Liver (tissue), 9 donors: ENCODE measurements around the gene NUDT22. TPM values are rescaled to one million over a fixed set of nuclear protein-coding genes. Genes with fewer than 3 reads are reported as not detected.

Experiments
- DNase-seq: peaks from one replicate; pipeline ENCODE4 v3.0.0-alpha.2; 2017; ENCODE audit warnings: low spot score
- H3K27ac ChIP-seq, 2 donors: one replicate each; pipeline ENCODE4 v1.7.0; 2013; ENCODE audit warnings: inconsistent platforms in 2 of 2, low read length in 2 of 2, control low read depth in 1 of 2, low read depth in 1 of 2, mild to moderate bottlenecking in 1 of 2
- H3K27me3 ChIP-seq, 4 donors: one replicate each; pipeline versions ENCODE4 v1.6.1 to v1.7.0; 2013; ENCODE audit warnings: low read length in 3 of 4, inconsistent platforms in 1 of 4, mild to moderate bottlenecking in 1 of 4, moderate library complexity in 1 of 4; ENCODE audit not compliant: control insufficient read depth in 4 of 4, insufficient read depth in 4 of 4
- H3K36me3 ChIP-seq, 4 donors: one replicate each; pipeline versions ENCODE4 v1.6.1 to v1.7.0; 2013; ENCODE audit warnings: low read length in 3 of 4, mild to moderate bottlenecking in 3 of 4, low read depth in 1 of 4, moderate library complexity in 1 of 4; ENCODE audit not compliant: control insufficient read depth in 4 of 4, insufficient read depth in 3 of 4
- H3K4me1 ChIP-seq, 4 donors: one replicate each; pipeline versions ENCODE4 v1.6.1 to v1.7.0; 2013; ENCODE audit warnings: low read length in 3 of 4, mild to moderate bottlenecking in 3 of 4, moderate library complexity in 1 of 4; ENCODE audit not compliant: control insufficient read depth in 4 of 4, insufficient read depth in 4 of 4
- H3K4me3 ChIP-seq, 3 donors: one replicate each; pipeline versions ENCODE4 v1.6.1 to v1.7.0; 2013; ENCODE audit warnings: low read length in 3 of 3, control low read depth in 1 of 3, low read depth in 1 of 3, mild to moderate bottlenecking in 1 of 3
- H3K9ac ChIP-seq, 2 donors: one replicate each; pipeline ENCODE4 v1.7.0; 2013; ENCODE audit warnings: low read length in 2 of 2, mild to moderate bottlenecking in 2 of 2, moderate library complexity in 2 of 2, control low read depth in 1 of 2, low read depth in 1 of 2
- H3K9me3 ChIP-seq, 4 donors: one replicate each; pipeline versions ENCODE4 v1.6.1 to v1.7.0; 2013; ENCODE audit warnings: low read length in 3 of 4; ENCODE audit not compliant: control insufficient read depth in 4 of 4
- ATF3 ChIP-seq: IDR thresholded peaks from 2 replicates; pipeline ENCODE4 v1.6.1; 2016; ENCODE audit warnings: antibody characterized with exemption
- CTCF ChIP-seq: fragments of 150-350 bp; IDR thresholded peaks from 2 replicates; pipeline ENCODE4 v1.5.1; 2017; ENCODE audit warnings: improper control_type of control experiment, low read depth, low read length; ENCODE audit not compliant: missing input control
- EGR1 ChIP-seq, 2 donors: IDR thresholded peaks; 2 replicates each; pipeline ENCODE4 v1.6.1; 2016 to 2018; ENCODE audit warnings: antibody characterized with exemption in 2 of 2, low read depth in 2 of 2
- FOXA1 ChIP-seq: IDR thresholded peaks from 2 replicates; pipeline ENCODE4 v1.6.1; 2016; ENCODE audit warnings: antibody characterized with exemption
- FOXA2 ChIP-seq: IDR thresholded peaks from 2 replicates; pipeline ENCODE4 v1.6.1; 2016; ENCODE audit warnings: antibody characterized with exemption
- GABPA ChIP-seq, 2 donors: IDR thresholded peaks in 1 of 2; conservative IDR thresholded peaks in 1 of 2; 2 replicates each; pipeline ENCODE4 v1.6.1; 2016; ENCODE audit warnings: antibody characterized with exemption in 2 of 2, mild to moderate bottlenecking in 1 of 2, moderate library complexity in 1 of 2
- HNF4A ChIP-seq, 2 donors: conservative IDR thresholded peaks; 2 replicates each; pipeline ENCODE4 v1.6.1; 2016; ENCODE audit warnings: antibody characterized with exemption in 2 of 2, mild to moderate bottlenecking in 2 of 2
- HNF4G ChIP-seq: IDR thresholded peaks from 2 replicates; pipeline ENCODE4 v1.6.1; 2016; ENCODE audit warnings: antibody characterized with exemption
- JUND ChIP-seq, 2 donors: IDR thresholded peaks; 2 replicates each; pipeline ENCODE4 v1.6.1; 2016; ENCODE audit warnings: antibody characterized with exemption in 2 of 2
- NR2F2 ChIP-seq: IDR thresholded peaks from 2 replicates; pipeline ENCODE4 v1.6.1; 2016; ENCODE audit warnings: antibody characterized with exemption
- RAD21 ChIP-seq, 2 donors: IDR thresholded peaks; 2 replicates each; pipeline ENCODE4 v1.6.1; 2016; ENCODE audit warnings: antibody characterized with exemption in 2 of 2, mild to moderate bottlenecking in 2 of 2
- REST ChIP-seq: IDR thresholded peaks from 2 replicates; pipeline ENCODE4 v1.6.1; 2016; ENCODE audit warnings: antibody characterized with exemption, mild to moderate bottlenecking
- RXRA ChIP-seq, 2 donors: IDR thresholded peaks; 2 replicates each; pipeline ENCODE4 v1.6.1; 2017 to 2018; ENCODE audit warnings: antibody characterized with exemption in 2 of 2, mild to moderate bottlenecking in 1 of 2
- SP1 ChIP-seq: IDR thresholded peaks from 2 replicates; pipeline ENCODE4 v1.6.1; 2018; ENCODE audit warnings: antibody characterized with exemption, mild to moderate bottlenecking
- TAF1 ChIP-seq: conservative IDR thresholded peaks from 2 replicates; pipeline ENCODE4 v1.6.1; 2016; ENCODE audit warnings: antibody characterized with exemption, mild to moderate bottlenecking
- YY1 ChIP-seq: IDR thresholded peaks from 2 replicates; pipeline ENCODE4 v1.6.1; 2016; ENCODE audit warnings: antibody characterized with exemption, mild to moderate bottlenecking
- ZBTB33 ChIP-seq: IDR thresholded peaks from 2 replicates; pipeline ENCODE4 v1.6.1; 2016; ENCODE audit warnings: antibody characterized with exemption
- WGBS: extraction: QIAGEN DNeasy Blood & Tissue Kit; methylation state at CpG from one replicate; pipeline ENCODE4 v1.1.7; 2013; 5-methylcytosine and 5-hydroxymethylcytosine counted together
- polyA plus RNA-seq, 2 donors: library from polyadenylated mRNA; stranded (reverse) in 1 of 2; unstranded in 1 of 2; fragments of 200-250 nt in 1 of 2; fragments of >200 nt in 1 of 2; fragmentation: Nextera tagmentation in 1 of 2; extraction: Ambion mirVana in 1 of 2; gene quantifications; one replicate each; pipeline versions ENCODE4 v1.2.1 to v1.2.3, GENCODE V29; 2013 to 2015
- total RNA-seq, 2 donors: library from RNA; depleted of rRNA; stranded (reverse); fragments of >200 nt; gene quantifications; one replicate each; pipeline ENCODE4 v1.2.3, GENCODE V29; 2014
- donor health status: healthy.
- donor health status: healthy.
- donor health status: healthy.
- donor health status: healthy.
- donor health status: healthy.

The NUDT22 gene
- total and polyA plus RNA-seq, 4 donors: 20.0 to 47.8 (median 41.2) TPM

- WGBS: 96% methylated on average over 12 of the region's 12 CpGs
- Histone ChIP-seq H3K27ac (no peak overlapping the region), H3K4me3 (no peak overlapping the region), H3K9me3 (no peaks in the 10 kb centered on the region), H3K27me3 (no peaks in the 10 kb centered on the region), H3K4me1 (peaks cover 0 to 5% (median under 1%) of the 10 kb centered on the region in 4 donors), H3K9ac (no peak overlapping the region), H3K36me3 (no peaks in the 10 kb centered on the region)
- TF ChIP-seq FOXA1 (no peak), FOXA2 (no peak), JUND (IDR thresholded peaks at IDR 0.05) (no peak), HNF4A (conservative IDR thresholded peaks at IDR 0.05) (no peak), REST (no peak), CTCF (no peak), ZBTB33 (no peak), GABPA (IDR thresholded peaks at IDR 0.05 in 1 of 2, conservative IDR thresholded peaks at IDR 0.05 in 1 of 2) (no peak), TAF1 (no peak), NR2F2 (no peak), ATF3 (no peak), RAD21 (IDR thresholded peaks at IDR 0.05) (no peak), EGR1 (IDR thresholded peaks at IDR 0.05; ENCODE audit: low read depth in 2 of 2) (no peak), HNF4G (no peak), SP1 (no peak), YY1 (no peak)
- DNase-seq: no peak
These were observed 47.0 kb upstream of the NUDT22 start for GRCh38 chr11:64178951-64179639.

GRCh38 chr11:64180891-64181290 is 45.2 kb upstream of the NUDT22 start:
- 79% methylated on average over 5 of the region's 5 CpGs for WGBS
- no peak for DNase-seq
- H3K4me3 ChIP-seq: no peak overlapping the region
- H3K9ac ChIP-seq: no peak overlapping the region
- H3K36me3 ChIP-seq: no peaks in the 10 kb centered on the region
- H3K27ac ChIP-seq: no peak overlapping the region
- no peaks in the 10 kb centered on the region for H3K9me3 ChIP-seq
- H3K4me1 ChIP-seq: peaks cover 2 to 13% (median 8%) of the 10 kb centered on the region in 4 donors
- no peaks in the 10 kb centered on the region for H3K27me3 ChIP-seq
- TF ChIP-seq GABPA (IDR thresholded peaks at IDR 0.05 in 1 of 2, conservative IDR thresholded peaks at IDR 0.05 in 1 of 2) (no peak), TAF1 (no peak), SP1 (no peak), HNF4A (conservative IDR thresholded peaks at IDR 0.05) (no peak), RAD21 (IDR thresholded peaks at IDR 0.05) (no peak), ATF3 (no peak), JUND (IDR thresholded peaks at IDR 0.05) (no peak), NR2F2 (no peak), RXRA (IDR thresholded peaks at IDR 0.05) (no peak), HNF4G (no peak), FOXA1 (no peak), REST (no peak)
